Measurements from ENCODE around the gene ST3GAL3.

ST3GAL3 gene

DNA sequence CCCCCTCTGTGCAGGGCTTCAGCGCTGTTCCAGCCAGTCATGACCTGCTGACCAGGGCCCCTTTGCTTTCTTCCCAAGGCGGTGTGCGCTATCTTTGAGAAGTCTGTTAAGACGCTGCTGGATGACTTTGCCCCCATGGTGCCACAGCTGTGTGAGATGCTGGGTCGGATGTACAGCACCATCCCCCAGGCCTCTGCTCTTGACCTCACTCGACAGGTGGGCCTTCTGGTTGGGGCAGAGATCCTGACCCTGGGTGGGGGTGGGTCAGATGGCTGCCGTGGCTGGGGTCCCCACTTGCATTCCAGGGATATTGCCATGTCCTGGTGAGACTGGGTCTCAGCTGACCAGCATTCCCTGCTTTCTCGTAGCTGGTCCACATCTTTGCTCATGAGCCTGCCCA, 253.5 kb downstream of the ST3GAL3 start:
- no peak for DNase-seq

GRCh38 chr1:43961692-43962091, 254.4 kb downstream of the ST3GAL3 start:
- no peak for DNase-seq

GRCh38 chr1:43962324-43962723, 255.0 kb downstream of the ST3GAL3 start:
- peak in 23 of 56 donors; percentile 8 to 65 (median 36) for DNase-seq

DNA sequence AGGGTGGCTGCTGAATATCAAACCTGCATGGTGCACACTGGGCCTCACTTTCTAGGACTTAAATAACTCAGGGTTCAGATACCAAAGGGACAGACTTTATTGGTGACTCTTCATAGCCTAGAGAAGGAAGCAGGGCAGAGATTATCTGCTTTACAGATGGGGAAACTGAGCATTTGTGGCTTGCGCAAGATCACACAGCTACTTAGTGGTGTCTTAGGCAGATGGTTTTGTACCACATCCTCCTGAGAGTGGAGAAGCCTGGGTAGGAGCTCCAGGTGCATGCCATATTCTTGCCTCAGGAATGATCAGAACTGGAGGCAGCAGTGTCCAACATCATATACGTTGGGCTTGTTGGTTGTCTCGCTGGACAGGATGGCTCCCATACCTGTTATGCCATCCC, 255.7 kb downstream of the ST3GAL3 start:
- no peak for DNase-seq

- DNase-seq: no peak
Observed at GRCh38 chr1:43963890-43964289, 256.6 kb downstream of the ST3GAL3 start.

GRCh38 chr1:43965316-43965715, 258.0 kb downstream of the ST3GAL3 start:
- no peak for DNase-seq

DNA sequence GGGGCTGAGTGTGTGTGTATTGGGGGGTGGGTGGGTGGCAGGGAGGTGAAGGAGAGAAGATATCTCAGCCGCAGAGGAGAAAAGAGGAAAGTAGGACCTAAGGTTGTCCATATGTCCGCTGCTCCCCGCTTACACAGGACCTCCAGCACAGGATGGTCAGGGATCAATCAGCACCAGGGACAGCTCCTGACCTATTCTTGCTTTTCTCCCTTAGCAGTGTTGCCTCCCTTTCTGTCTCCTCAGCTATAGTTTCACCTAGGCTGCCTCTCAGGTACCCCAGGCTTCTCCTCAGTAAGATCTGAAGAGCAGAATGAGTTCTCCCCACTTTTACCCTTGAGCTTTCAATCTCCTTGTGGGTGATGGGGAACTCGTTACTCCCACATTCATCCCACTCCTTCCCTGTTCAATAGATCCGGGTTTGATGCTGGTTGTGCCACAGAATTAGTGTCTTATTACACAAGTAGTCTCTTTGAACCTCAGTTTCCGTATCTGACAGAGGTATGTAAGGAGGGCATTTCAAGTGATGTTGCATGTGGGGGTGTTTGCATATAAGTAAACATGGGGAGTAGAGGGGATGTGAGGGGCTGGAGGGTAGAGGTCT, 261.1 kb downstream of the ST3GAL3 start:
- DNase-seq: no peak

DNA sequence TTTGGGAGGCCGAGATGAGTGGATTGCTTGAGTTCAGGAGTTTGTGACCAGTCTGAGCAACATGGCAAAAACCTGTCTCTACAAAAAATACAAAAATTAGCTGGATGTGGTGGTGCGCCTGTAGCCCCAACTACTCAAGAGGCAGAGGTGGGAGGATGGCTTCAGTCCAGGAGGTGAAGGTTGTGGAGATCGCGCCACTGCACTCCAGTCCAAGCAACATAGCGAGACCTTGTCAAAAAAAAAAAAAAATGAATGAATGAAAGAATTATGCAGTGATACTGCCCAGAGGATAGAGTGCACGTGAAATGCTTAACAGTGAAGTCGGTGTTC, 262.0 kb downstream of the ST3GAL3 start:
- no peak for DNase-seq

DNA sequence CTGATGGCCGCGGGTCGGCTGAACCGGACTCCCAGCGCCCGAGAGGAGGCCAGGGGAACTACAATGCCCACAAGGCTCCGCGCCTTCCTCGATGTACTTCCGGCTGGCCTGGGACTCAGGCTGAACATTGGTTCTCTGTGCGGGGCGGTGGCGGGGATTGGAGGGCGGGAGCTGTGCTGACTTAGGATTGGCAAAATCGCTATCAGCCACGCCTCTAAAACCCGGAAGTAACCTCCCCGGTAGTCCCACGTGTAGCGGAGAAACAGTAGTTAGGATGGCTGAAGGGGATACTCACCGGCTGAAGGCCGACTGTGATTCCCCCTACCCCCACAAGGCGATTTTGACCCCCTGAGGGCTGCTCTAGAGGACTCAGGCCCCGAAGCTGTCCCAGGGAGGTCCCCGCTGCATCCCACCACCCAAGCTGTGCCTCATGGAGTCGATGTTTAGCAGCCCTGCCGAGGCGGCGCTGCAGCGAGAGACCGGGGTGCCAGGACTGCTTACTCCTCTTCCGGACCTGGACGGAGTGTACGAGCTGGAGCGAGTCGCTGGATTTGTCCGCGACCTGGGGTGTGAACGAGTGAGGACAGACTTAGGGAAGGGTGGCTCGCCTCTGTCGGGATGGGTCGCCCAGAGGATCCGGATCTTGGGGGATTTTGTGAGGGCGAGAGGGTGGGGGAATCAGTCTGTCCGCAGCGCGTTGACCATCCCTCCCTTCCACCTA, 262.6 kb downstream of the ST3GAL3 start, which contains the start of gene DPH2:
DPH2 (plus strand) TSS at position 265 of the 721 bp plus-strand sequence; CDS start at position 431, 166 bp downstream.
- peak; percentile 41 to 99 (median 96) for DNase-seq

- no peak for DNase-seq
Observed at GRCh38 chr1:43970502-43970901, 263.2 kb downstream of the ST3GAL3 start.

DNA sequence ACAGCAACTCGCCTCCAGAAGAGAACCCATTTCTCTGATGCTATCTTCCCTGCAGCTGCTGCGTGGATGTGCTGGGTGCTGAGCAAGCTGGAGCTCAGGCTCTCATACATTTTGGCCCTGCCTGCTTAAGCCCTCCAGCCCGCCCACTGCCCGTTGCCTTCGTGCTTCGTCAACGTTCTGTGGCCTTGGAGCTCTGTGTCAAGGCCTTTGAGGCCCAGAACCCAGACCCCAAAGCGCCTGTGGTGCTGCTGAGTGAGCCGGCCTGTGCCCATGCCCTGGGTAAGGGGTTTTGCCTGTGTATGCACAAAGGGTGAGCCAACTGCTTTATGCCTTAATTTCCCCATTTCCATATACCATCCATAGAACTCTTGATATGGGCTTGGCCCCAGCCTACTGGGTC, 263.6 kb downstream of the ST3GAL3 start:
- no peak for DNase-seq

GRCh38 chr1:43971336-43971980, 264.1 kb downstream of the ST3GAL3 start:
- DNase-seq: no peak

- peak in 1 of 56 donors; percentile 61 for DNase-seq
Observed at GRCh38 chr1:43973981-43974442, 266.7 kb downstream of the ST3GAL3 start.

GRCh38 chr1:43974443-43975248, 267.3 kb downstream of the ST3GAL3 start, which contains the start of gene ATP6V0B:
Gene ATP6V0B, plus strand, starts transcription at chr1:43974960. Its CDS starts 81 bp downstream, at chr1:43975041.
- DNase-seq: peak; percentile 81 to 99 (median 94)

- DNase-seq: peak in 25 of 56 donors; percentile 10 to 60 (median 44)
Observed at GRCh38 chr1:43975249-43975961, 268.1 kb downstream of the ST3GAL3 start.

- DNase-seq: no peak
Observed at GRCh38 chr1:43976045-43976444, 268.7 kb downstream of the ST3GAL3 start.

GRCh38 chr1:43976890-43977289, 269.6 kb downstream of the ST3GAL3 start:
- DNase-seq: no peak

- DNase-seq: no peak
Observed at GRCh38 chr1:43977376-43978263, 270.3 kb downstream of the ST3GAL3 start.

GRCh38 chr1:43978264-43978550, 270.9 kb downstream of the ST3GAL3 start:
- DNase-seq: no peak

All from amygdala (tissue), 56 donors.